Activated CD8-positive, alpha-beta T cell treated with anti-CD3 and anti-CD28 coated beads for 36 hours (primary cell): ENCODE measurements around the gene NUP210. TPM values are rescaled to one million over a fixed set of nuclear protein-coding genes. Genes with fewer than 3 reads are reported as not detected.

ENCODE experiments used
- ATAC-seq: fragments of 200-7000 bp; cut with Tn5 transposase; one replicate; pipeline ENCODE4 v1.10.0; 2021; ENCODE audit warnings: mild to moderate bottlenecking, moderate library complexity
- CTCF ChIA-PET: fragments of 350-600 bp; sonication (Branson Sonifier 250); formaldehyde crosslinking; loops from one replicate; lab custom pipeline; 2021; ENCODE audit warnings: antibody characterized with exemption; lab: Charles Lee
- POLR2A ChIA-PET: fragments of 350-600 bp; sonication (Branson Sonifier 250); formaldehyde crosslinking; loops from one replicate; lab custom pipeline; 2021; ENCODE audit warnings: antibody characterized with exemption; lab: Charles Lee
- DNase-seq: peaks from one replicate; pipeline ENCODE4 v3.0.0-alpha.2; 2020
- H3K27ac Mint-ChIP-seq: one replicate; pipeline ENCODE4 v1.8.0; 2021; ENCODE audit warnings: mild to moderate bottlenecking, mixed read lengths
- H3K27me3 Mint-ChIP-seq: one replicate; pipeline ENCODE4 v1.8.0; 2021; ENCODE audit warnings: mixed read lengths
- H3K36me3 Mint-ChIP-seq: one replicate; pipeline ENCODE4 v1.8.0; 2021; ENCODE audit warnings: low read depth, mixed read lengths
- H3K4me1 Mint-ChIP-seq: one replicate; pipeline ENCODE4 v1.8.0; 2021; ENCODE audit warnings: low read depth, mixed read lengths
- H3K4me3 Mint-ChIP-seq: one replicate; pipeline ENCODE4 v1.8.0; 2021; ENCODE audit warnings: mild to moderate bottlenecking, moderate library complexity, mixed read lengths
- H3K9me3 Mint-ChIP-seq: one replicate; pipeline ENCODE4 v1.8.0; 2021; ENCODE audit warnings: mixed read lengths
- intact Hi-C: fragments of 100-400 bp; cut with micrococcal nuclease; formaldehyde crosslinking; loops from one replicate; pipeline ENCODE4 v1.10.0; 2022
- total RNA-seq, 2 experiments: library from RNA; stranded (reverse); gene quantifications; one replicate each; pipeline ENCODE4 v1.2.3, GENCODE V29; 2021
- TF ChIP-seq, protein P1 (sequence below): fragments of 200-600 bp; IDR thresholded peaks from one replicate; pipeline ENCODE4 v1.8.0; 2022; ENCODE audit warnings: antibody characterized with exemption, mild to moderate bottlenecking

The NUP210 gene
- total RNA-seq, 2 experiments from 2014 or later: 142 to 143 TPM

DNA sequence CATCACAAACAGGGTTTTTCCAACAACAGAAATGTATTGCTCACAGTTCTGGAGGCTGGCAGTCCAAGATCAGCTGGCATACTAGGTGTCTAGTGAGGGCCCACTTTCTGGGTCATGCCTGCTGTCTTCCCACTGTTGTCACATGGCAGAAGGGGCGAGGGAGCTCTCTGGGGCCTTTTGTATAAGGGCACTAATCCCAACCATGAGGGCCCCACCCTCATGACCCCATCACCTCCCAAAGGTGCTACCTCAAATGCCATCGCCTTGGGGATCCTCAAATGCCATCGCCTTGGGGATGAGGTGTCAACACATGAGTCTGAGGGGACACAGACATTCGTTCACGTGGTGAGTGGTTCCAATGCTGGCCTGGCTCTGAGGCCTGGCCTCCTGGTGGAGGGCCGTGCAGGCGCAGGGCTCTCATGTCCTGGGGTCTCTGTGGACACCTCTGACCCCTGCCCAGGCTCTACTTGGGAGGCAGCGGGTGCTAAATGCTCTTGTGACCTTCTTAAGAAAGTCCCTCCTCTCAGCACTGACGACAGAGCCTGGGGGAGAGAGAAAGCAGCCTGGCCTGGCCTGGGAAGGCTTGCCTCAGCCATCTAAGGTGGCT is 16.8 kb downstream of the NUP210 start:
- Mint-ChIP-seq H3K4me1 (peaks cover 52% of the 10 kb centered on the region), H3K9me3 (peaks cover 6% of the 10 kb centered on the region), H3K27ac (no peak overlapping the region), H3K36me3 (peaks cover 37% of the 10 kb centered on the region), H3K27me3 (no peaks in the 10 kb centered on the region), H3K4me3 (no peak overlapping the region)
- CTCF ChIA-PET: no interaction called here
- peak; percentile 35 for DNase-seq
- ATAC-seq: peak; percentile 67
- TF ChIP-seq, protein P1, sequence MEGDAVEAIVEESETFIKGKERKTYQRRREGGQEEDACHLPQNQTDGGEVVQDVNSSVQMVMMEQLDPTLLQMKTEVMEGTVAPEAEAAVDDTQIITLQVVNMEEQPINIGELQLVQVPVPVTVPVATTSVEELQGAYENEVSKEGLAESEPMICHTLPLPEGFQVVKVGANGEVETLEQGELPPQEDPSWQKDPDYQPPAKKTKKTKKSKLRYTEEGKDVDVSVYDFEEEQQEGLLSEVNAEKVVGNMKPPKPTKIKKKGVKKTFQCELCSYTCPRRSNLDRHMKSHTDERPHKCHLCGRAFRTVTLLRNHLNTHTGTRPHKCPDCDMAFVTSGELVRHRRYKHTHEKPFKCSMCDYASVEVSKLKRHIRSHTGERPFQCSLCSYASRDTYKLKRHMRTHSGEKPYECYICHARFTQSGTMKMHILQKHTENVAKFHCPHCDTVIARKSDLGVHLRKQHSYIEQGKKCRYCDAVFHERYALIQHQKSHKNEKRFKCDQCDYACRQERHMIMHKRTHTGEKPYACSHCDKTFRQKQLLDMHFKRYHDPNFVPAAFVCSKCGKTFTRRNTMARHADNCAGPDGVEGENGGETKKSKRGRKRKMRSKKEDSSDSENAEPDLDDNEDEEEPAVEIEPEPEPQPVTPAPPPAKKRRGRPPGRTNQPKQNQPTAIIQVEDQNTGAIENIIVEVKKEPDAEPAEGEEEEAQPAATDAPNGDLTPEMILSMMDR: no peak
- POLR2A ChIA-PET: interaction anchor here (0.7 to 1.0 kb wide), 2 partner anchors 12 kb away, joined by 4 read pairs; no protein-coding TSS in a partner anchor
- intact Hi-C loops: no loop called here

- Mint-ChIP-seq H3K27ac (no peak overlapping the region), H3K36me3 (peaks cover 37% of the 10 kb centered on the region), H3K9me3 (no peaks in the 10 kb centered on the region), H3K4me1 (peaks cover 33% of the 10 kb centered on the region), H3K27me3 (no peaks in the 10 kb centered on the region), H3K4me3 (no peak overlapping the region)
- ATAC-seq (no peak), DNase-seq (no peak)
- CTCF ChIA-PET: interaction anchor here (1.6 kb wide), 1 partner anchor 51 kb away, joined by 5 read pairs; no protein-coding TSS in a partner anchor
- TF ChIP-seq, protein P1: no peak
- intact Hi-C loops: no loop called here
- POLR2A ChIA-PET: no interaction called here
Measured at GRCh38 chr3:13401149-13401548, 19.0 kb downstream of the NUP210 start.

DNA sequence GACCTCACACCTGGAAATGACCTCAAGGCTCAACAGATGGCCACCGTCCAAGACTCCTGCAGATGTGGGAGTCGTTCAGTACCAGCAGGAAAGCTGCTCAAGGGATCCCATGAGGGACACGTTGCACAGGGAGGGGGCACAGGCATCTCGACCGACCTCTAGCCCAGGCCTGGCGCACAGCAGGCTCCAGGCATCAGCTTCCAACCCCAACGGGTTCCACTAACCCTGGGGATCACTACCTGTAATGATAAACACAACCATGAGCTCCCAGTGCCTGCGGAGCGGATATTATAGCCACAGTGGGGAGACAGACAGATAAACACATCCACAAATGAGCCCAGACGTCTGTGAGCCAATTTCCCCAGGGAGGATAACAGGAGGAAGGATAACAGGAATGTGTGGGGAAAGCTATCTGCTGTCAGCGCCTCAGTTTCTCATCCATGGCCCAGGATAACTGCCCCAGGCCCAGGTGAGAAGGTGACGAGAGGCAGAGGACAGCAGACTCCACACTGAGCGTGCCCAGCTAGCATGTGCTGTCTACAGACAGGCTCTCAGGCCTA is 19.9 kb downstream of the NUP210 start:
- CTCF ChIA-PET: no interaction called here
- POLR2A ChIA-PET: interaction anchor here (0.7 kb wide), 1 partner anchor 656 kb away, joined by 4 read pairs; no protein-coding TSS in a partner anchor
- peaks cover 45% of the 10 kb centered on the region for H3K36me3 Mint-ChIP-seq
- intact Hi-C loops: no loop called here
- H3K4me3 Mint-ChIP-seq: no peak overlapping the region
- H3K9me3 Mint-ChIP-seq: no peaks in the 10 kb centered on the region
- DNase-seq (no peak), ATAC-seq (no peak)
- no peak overlapping the region for H3K27ac Mint-ChIP-seq
- TF ChIP-seq, protein P1: no peak
- H3K27me3 Mint-ChIP-seq: no peaks in the 10 kb centered on the region
- peaks cover 25% of the 10 kb centered on the region for H3K4me1 Mint-ChIP-seq

DNA sequence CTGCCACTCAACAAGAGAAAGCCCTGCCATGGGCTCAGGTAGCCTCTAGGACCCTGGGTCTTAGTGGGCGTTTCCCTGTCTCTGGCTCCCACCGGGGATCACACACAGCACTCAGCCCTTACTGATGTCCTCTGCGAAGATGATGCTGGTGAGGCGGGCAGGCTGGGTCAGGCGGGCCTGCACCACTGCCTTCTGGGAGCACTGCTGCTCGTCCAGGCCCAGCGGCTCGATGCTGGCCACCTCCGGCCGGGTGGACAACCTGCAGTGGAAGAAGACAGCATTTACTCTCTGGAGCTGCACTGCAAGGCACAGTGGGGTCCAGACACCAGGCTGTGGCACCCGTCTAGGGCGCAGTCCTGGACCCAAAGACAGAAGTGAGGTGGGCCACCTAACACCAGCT is 20.5 kb downstream of the NUP210 start:
- POLR2A ChIA-PET: interaction anchor here (0.7 kb wide), 1 partner anchor 655 kb away, joined by 4 read pairs; no protein-coding TSS in a partner anchor
- H3K9me3 Mint-ChIP-seq: no peaks in the 10 kb centered on the region
- TF ChIP-seq, protein P1: no peak
- no peak overlapping the region for H3K4me3 Mint-ChIP-seq
- intact Hi-C loops: loop anchor here (10.0 kb wide), 1 partner anchor 55 kb away; no protein-coding TSS in a partner anchor
- ATAC-seq: no peak
- DNase-seq: no peak
- H3K27me3 Mint-ChIP-seq: no peaks in the 10 kb centered on the region
- H3K36me3 Mint-ChIP-seq: peaks cover 42% of the 10 kb centered on the region
- H3K4me1 Mint-ChIP-seq: peaks cover 23% of the 10 kb centered on the region
- CTCF ChIA-PET: no interaction called here
- no peak overlapping the region for H3K27ac Mint-ChIP-seq

DNA sequence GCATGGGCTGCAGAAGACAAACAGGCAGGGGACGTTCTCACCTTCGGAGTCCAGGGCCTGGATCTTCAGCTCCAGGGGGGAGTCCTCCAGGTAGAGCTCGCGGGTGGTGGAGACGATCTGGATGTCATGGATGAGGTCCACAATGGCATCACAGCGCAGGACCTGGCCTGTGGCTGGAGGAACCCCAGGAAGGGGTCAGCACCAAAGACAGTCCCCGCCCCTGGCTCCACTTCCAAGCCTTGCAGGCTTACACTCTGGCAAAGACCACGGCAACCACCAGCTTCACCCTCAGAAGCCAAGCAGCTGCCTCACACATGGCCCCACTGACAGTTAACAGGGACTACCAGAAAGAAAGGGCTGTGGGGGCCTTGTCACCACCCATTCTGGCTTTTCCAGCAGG is 22.8 kb downstream of the NUP210 start:
- H3K4me3 Mint-ChIP-seq: no peak overlapping the region
- DNase-seq (no peak), ATAC-seq (no peak)
- CTCF ChIA-PET: interaction anchor here (1.1 to 1.9 kb wide), 3 partner anchors 9 to 56 kb away, joined by 3 to 9 read pairs (median 5); no protein-coding TSS in a partner anchor
- H3K36me3 Mint-ChIP-seq: peaks cover 41% of the 10 kb centered on the region
- intact Hi-C loops: loop anchor here (10.0 kb wide), 1 partner anchor 57 kb away; no protein-coding TSS in a partner anchor
- no peaks in the 10 kb centered on the region for H3K27me3 Mint-ChIP-seq
- H3K4me1 Mint-ChIP-seq: peaks cover 9% of the 10 kb centered on the region
- H3K27ac Mint-ChIP-seq: no peak overlapping the region
- no peaks in the 10 kb centered on the region for H3K9me3 Mint-ChIP-seq
- POLR2A ChIA-PET: interaction anchor here (1.3 kb wide), 1 partner anchor 13 kb away, joined by 3 read pairs; no protein-coding TSS in a partner anchor
- TF ChIP-seq, protein P1: no peak
